IMR-90 (cell line): Measurements from ENCODE around the gene RAPGEF3. TPM values are rescaled to one million over a fixed set of nuclear protein-coding genes. Genes with fewer than 3 reads are reported as not detected.

Experiments
- ATAC-seq: fragments of 200-7000 bp; cut with Tn5 transposase; 2 replicates; pipeline ENCODE4 v1.9.1; 2020; ENCODE audit warnings: low read depth, mild to moderate bottlenecking, moderate library complexity
- BruUV-seq: library from RNA; stranded (reverse); fragments of 400-500 nt; replicated peaks from 2 replicates; lab custom pipeline; 2021; lab: Mats Ljungman, UMichigan
- CTCF ChIA-PET: fragments of 300-600 bp; formaldehyde crosslinking; extraction: SDS; loops from one replicate; lab custom pipeline; 2021; ENCODE audit warnings: antibody characterized with exemption; lab: Yijun Ruan, JAX
- POLR2A ChIA-PET: fragments of 300-600 bp; sonication (Branson Sonifier 250); formaldehyde crosslinking; loops from one replicate; lab custom pipeline; 2022; ENCODE audit warnings: antibody characterized with exemption; ENCODE audit not compliant: unreplicated experiment; lab: Charles Lee
- DNase-seq: peaks from one replicate; pipeline ENCODE4 v3.0.0; 2013
- H2AFZ ChIP-seq: replicated peaks from 2 replicates; pipeline ENCODE3; 2013; ENCODE audit warnings: low read length, mild to moderate bottlenecking; ENCODE audit not compliant: poor library complexity
- H2AK5ac ChIP-seq: 2 replicates; pipeline ENCODE4 v1.6.1; 2013; ENCODE audit warnings: low read depth, low read length, inconsistent platforms
- H2AK9ac ChIP-seq: replicated peaks from 2 replicates; pipeline ENCODE3; 2013; ENCODE audit warnings: mild to moderate bottlenecking, low read depth, low read length, moderate library complexity; ENCODE audit not compliant: poor library complexity
- H2BK120ac ChIP-seq: 2 replicates; pipeline ENCODE4 v1.6.1; 2013; ENCODE audit warnings: low read depth, low read length, inconsistent platforms
- H2BK15ac ChIP-seq: 3 replicates; pipeline ENCODE4 v1.6.1; 2013; ENCODE audit warnings: low read depth, low read length, inconsistent platforms
- H2BK20ac ChIP-seq: 2 replicates; pipeline ENCODE4 v1.6.1; 2013; ENCODE audit warnings: low read depth, mild to moderate bottlenecking, inconsistent platforms, low read length, moderate library complexity
- H2BK5ac ChIP-seq: 2 replicates; pipeline ENCODE4 v1.6.1; 2013; ENCODE audit warnings: mild to moderate bottlenecking, low read depth, low read length, inconsistent platforms; ENCODE audit not compliant: poor library complexity, severe bottlenecking
- H3K14ac ChIP-seq: replicated peaks from 2 replicates; pipeline ENCODE4 v1.6.1; 2013; ENCODE audit warnings: low read depth, low read length, inconsistent platforms
- H3K18ac ChIP-seq: 2 replicates; pipeline ENCODE4 v1.6.1; 2013; ENCODE audit warnings: low read depth, low read length, control low read depth
- H3K23ac ChIP-seq: 2 replicates; pipeline ENCODE4 v1.6.1; 2013; ENCODE audit warnings: low read depth, low read length, inconsistent platforms
- H3K27ac ChIP-seq: 2 replicates; pipeline ENCODE4 v1.5.1; 2013; ENCODE audit warnings: mild to moderate bottlenecking, control low read depth, low read length; ENCODE audit not compliant: insufficient read depth
- H3K27me3 ChIP-seq: 2 replicates; pipeline ENCODE4 v1.6.1; 2013; ENCODE audit warnings: low read length; ENCODE audit not compliant: control insufficient read depth, insufficient read depth
- H3K36me3 ChIP-seq: 2 replicates; pipeline ENCODE4 v1.6.1; 2013; ENCODE audit warnings: low read length, mixed read lengths; ENCODE audit not compliant: control insufficient read depth, insufficient read depth
- H3K4ac ChIP-seq: 2 replicates; pipeline ENCODE4 v1.6.1; 2013; ENCODE audit warnings: low read depth, low read length, inconsistent platforms
- H3K4me1 ChIP-seq: 2 replicates; pipeline ENCODE4 v1.6.1; 2013; ENCODE audit warnings: low read length, mixed read lengths; ENCODE audit not compliant: control insufficient read depth, insufficient read depth
- H3K4me2 ChIP-seq: 2 replicates; pipeline ENCODE4 v1.6.1; 2013; ENCODE audit warnings: low read depth, mild to moderate bottlenecking, control low read depth, low read length, moderate library complexity
- H3K4me3 ChIP-seq: 2 replicates; pipeline ENCODE4 v1.5.1; 2013; ENCODE audit warnings: low read depth, mild to moderate bottlenecking, control low read depth, low read length, moderate library complexity; ENCODE audit not compliant: insufficient read depth
- H3K56ac ChIP-seq: 2 replicates; pipeline ENCODE4 v1.6.1; 2013; ENCODE audit warnings: low read length, inconsistent platforms; ENCODE audit not compliant: insufficient read depth; ENCODE audit errors: extremely low read depth
- H3K79me1 ChIP-seq, 2 experiments: 2 replicates each; pipeline ENCODE4 v1.6.1; 2013; ENCODE audit warnings: low read length in 2 of 2, inconsistent platforms in 1 of 2, low read depth in 1 of 2
- H3K9ac ChIP-seq: 2 replicates; pipeline ENCODE4 v1.6.1; 2013; ENCODE audit warnings: low read depth, low read length, control low read depth
- H3K9me1 ChIP-seq: 2 replicates; pipeline ENCODE4 v1.6.1; 2013; ENCODE audit warnings: low read length, inconsistent platforms; ENCODE audit not compliant: insufficient read depth
- H3K9me3 ChIP-seq: 2 replicates; pipeline ENCODE4 v1.6.1; 2013; ENCODE audit warnings: low read length; ENCODE audit not compliant: control insufficient read depth, insufficient read depth
- H4K20me1 ChIP-seq: 2 replicates; pipeline ENCODE4 v1.6.1; 2013; ENCODE audit warnings: low read length, inconsistent platforms; ENCODE audit not compliant: insufficient read depth
- H4K5ac ChIP-seq: 2 replicates; pipeline ENCODE4 v1.6.1; 2013; ENCODE audit warnings: mild to moderate bottlenecking, low read depth, low read length, control low read depth
- H4K8ac ChIP-seq, 2 experiments: 2 replicates each; pipeline ENCODE4 v1.6.1; 2013; ENCODE audit warnings: low read depth in 2 of 2, low read length in 2 of 2, control low read depth in 1 of 2, inconsistent platforms in 1 of 2
- H4K91ac ChIP-seq: 2 replicates; pipeline ENCODE4 v1.6.1; 2013; ENCODE audit warnings: low read depth, low read length, inconsistent platforms; ENCODE audit not compliant: insufficient read depth
- BHLHE40 ChIP-seq: fragments of 150-350 bp; IDR thresholded peaks from 2 replicates; pipeline ENCODE4 v1.6.1; 2016; ENCODE audit warnings: mild to moderate bottlenecking, low read depth, low read length
- CEBPB ChIP-seq: IDR thresholded peaks from 2 replicates; pipeline ENCODE4 v1.6.1; 2012; ENCODE audit warnings: low read depth, low read length, improper control_type of control experiment
- CHD1 ChIP-seq: IDR thresholded peaks from 2 replicates; pipeline ENCODE4 v1.6.1; 2012; ENCODE audit warnings: low read depth, low read length, improper control_type of control experiment
- FOS ChIP-seq: fragments of 150-350 bp; IDR thresholded peaks from 2 replicates; pipeline ENCODE4 v1.6.1; 2016; ENCODE audit warnings: low read depth, low read length
- MAFK ChIP-seq: IDR thresholded peaks from 2 replicates; pipeline ENCODE4 v1.6.1; 2012; ENCODE audit warnings: low read depth, low read length, improper control_type of control experiment
- MAZ ChIP-seq: IDR thresholded peaks from 2 replicates; pipeline ENCODE4 v1.6.1; 2012; ENCODE audit warnings: low read depth, mild to moderate bottlenecking, low read length, improper control_type of control experiment, moderate library complexity, borderline replicate concordance
- MXI1 ChIP-seq: IDR thresholded peaks from 2 replicates; pipeline ENCODE4 v1.6.1; 2012; ENCODE audit warnings: low read depth, mild to moderate bottlenecking, low read length, moderate library complexity, borderline replicate concordance
- NFE2L2 ChIP-seq: fragments of 150-350 bp; IDR thresholded peaks from 2 replicates; pipeline ENCODE4 v1.6.1; 2016; ENCODE audit warnings: low read depth, mild to moderate bottlenecking, low read length
- POLR2A ChIP-seq: IDR thresholded peaks from 2 replicates; pipeline ENCODE4 v1.6.1; 2012; ENCODE audit warnings: mild to moderate bottlenecking, low read depth, low read length
- RAD21 ChIP-seq: IDR thresholded peaks from 2 replicates; pipeline ENCODE4 v1.6.1; 2012; ENCODE audit warnings: low read length, improper control_type of control experiment
- RCOR1 ChIP-seq: IDR thresholded peaks from 2 replicates; pipeline ENCODE4 v1.6.1; 2012; ENCODE audit warnings: mild to moderate bottlenecking, low read length, improper control_type of control experiment; ENCODE audit not compliant: insufficient replicate concordance
- RFX5 ChIP-seq: IDR thresholded peaks from 2 replicates; pipeline ENCODE4 v1.8.0; 2012; ENCODE audit warnings: low read depth, mild to moderate bottlenecking, low read length, moderate library complexity
- SMC3 ChIP-seq: fragments of 150-350 bp; IDR thresholded peaks from 2 replicates; pipeline ENCODE4 v1.6.1; 2016; ENCODE audit warnings: low read depth, mild to moderate bottlenecking, antibody characterized with exemption, low read length, moderate library complexity
- WGBS, 2 experiments: methylation state at CpG; one replicate each; pipeline versions ENCODE4 v1.1.5 to v1.1.7; 2013; ENCODE audit warnings: missing lambda C conversion rate in 2 of 2; ENCODE audit not compliant: insufficient read length in 1 of 2; ENCODE audit errors: extremely low coverage in 2 of 2; 5-methylcytosine and 5-hydroxymethylcytosine counted together
- dilution Hi-C: fragments of 300-500 bp; cut with HindIII; formaldehyde crosslinking; loops from one replicate; pipeline ENCODE4 v1.14.3; 2018; ENCODE audit warnings: low sequenced_read_pairs; ENCODE audit not compliant: unreplicated experiment
- in situ Hi-C: fragments of 300-500 bp; cut with MboI; formaldehyde crosslinking; loops from 3 replicates; pipeline ENCODE4 v1.14.3; 2019; ENCODE audit warnings: low sequenced_read_pairs, inconsistent platforms, mixed read lengths
- intact Hi-C: fragments of 100-400 bp; cut with micrococcal nuclease; formaldehyde crosslinking; loops from 2 replicates; pipeline ENCODE4 v1.10.0; 2022
- polyA plus RNA-seq, 3 experiments: library from polyadenylated mRNA; depleted of rRNA; stranded (reverse); fragments of >200 nt; gene quantifications; 2 replicates each; pipeline ENCODE4 v1.2.3, GENCODE V29; 2012; ENCODE audit warnings: low replicate concordance in 1 of 3
- total RNA-seq: library from RNA; depleted of rRNA; stranded (reverse); fragments of >200 nt; gene quantifications from 2 replicates; pipeline ENCODE4 v1.2.3, GENCODE V29; 2012
- TF ChIP-seq, protein P1 (sequence below): fragments of 150-350 bp; IDR thresholded peaks from 2 replicates; pipeline ENCODE4 v1.6.1; 2016; ENCODE audit warnings: low read depth, mild to moderate bottlenecking, low read length, moderate library complexity, borderline replicate concordance
- TF ChIP-seq, protein P2 (sequence below): conservative IDR thresholded peaks from 2 replicates; pipeline ENCODE4 v1.5.1; 2012; ENCODE audit warnings: mild to moderate bottlenecking, low read depth, low read length, improper control_type of control experiment
- TF ChIP-seq, protein P3 (sequence below): fragments of 150-350 bp; IDR thresholded peaks from 2 replicates; pipeline ENCODE4 v1.6.1; 2017; ENCODE audit warnings: mild to moderate bottlenecking, antibody characterized with exemption, low read length, low read depth

RAPGEF3 gene
- total and polyA plus RNA-seq, 2 of the 4 experiments (the other 2 are of a cell fraction) = 1.3 to 2.0 TPM

DNA sequence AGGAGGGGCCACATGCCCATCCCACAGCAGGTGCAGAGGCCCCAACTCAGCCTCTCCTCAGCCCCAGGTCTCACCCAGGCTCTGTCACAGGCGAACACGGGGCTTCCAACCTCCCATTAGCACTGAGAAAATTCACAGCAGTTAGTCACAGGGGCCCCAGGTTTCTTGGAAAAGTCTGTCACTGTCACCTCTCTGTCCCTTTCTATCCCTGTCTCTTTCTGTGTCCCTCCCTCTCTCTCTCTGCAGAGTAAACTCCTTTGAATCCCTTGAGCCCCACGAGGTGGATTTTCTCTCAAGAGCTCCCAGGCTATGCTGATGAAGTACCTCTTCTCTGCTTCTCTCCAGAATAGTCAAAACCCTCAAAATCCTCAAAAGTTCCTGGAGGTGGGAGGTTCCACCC is 19.4 kb downstream of the RAPGEF3 start:
- DNase-seq (no peak), ATAC-seq (no peak)
- Histone ChIP-seq H3K9me3 (no peaks in the 10 kb centered on the region), H4K5ac (no peak overlapping the region), H3K79me1 (no peaks in the 10 kb centered on the region), H3K4ac (no peak overlapping the region), H3K4me1 (peaks cover 18% of the 10 kb centered on the region), H4K20me1 (no peaks in the 10 kb centered on the region), H4K91ac (no peak overlapping the region), H3K23ac (no peak overlapping the region), H3K9me1 (0 out of 2 replicates have a peak, but pooled peaks cover 5% of the 10 kb centered on the region), H2BK5ac (no peak overlapping the region), H3K27ac (no peak overlapping the region), H2BK20ac (no peak overlapping the region), H3K27me3 (peaks cover 8% of the 10 kb centered on the region), H3K4me2 (no peak overlapping the region), H3K14ac (no peak overlapping the region), H3K56ac (no peak overlapping the region), H2BK15ac (no peak overlapping the region), H3K4me3 (no peak overlapping the region), H4K8ac (no peak overlapping the region), H2BK120ac (no peak overlapping the region), H3K9ac (no peak overlapping the region), H2AK9ac (no peak overlapping the region), H3K18ac (no peak overlapping the region), H2AFZ (no peak overlapping the region), H2AK5ac (no peak overlapping the region), H3K36me3 (no peaks in the 10 kb centered on the region)
- BruUV-seq = no TSS peak
- intact Hi-C loops (no loop called here), in situ Hi-C loops (no loop called here), dilution Hi-C loops (no loop called here)
- ChIA-PET CTCF (no interaction called here), POLR2A (no interaction called here)
- TF ChIP-seq POLR2A (no peak), NFE2L2 (no peak), MAFK (no peak), CHD1 (no peak), SMC3 (no peak), CEBPB (no peak), RFX5 (no peak), MAZ (no peak), BHLHE40 (no peak), RAD21 (no peak), MXI1 (no peak), FOS (no peak), RCOR1 (no peak)
- TF ChIP-seq, protein P1, sequence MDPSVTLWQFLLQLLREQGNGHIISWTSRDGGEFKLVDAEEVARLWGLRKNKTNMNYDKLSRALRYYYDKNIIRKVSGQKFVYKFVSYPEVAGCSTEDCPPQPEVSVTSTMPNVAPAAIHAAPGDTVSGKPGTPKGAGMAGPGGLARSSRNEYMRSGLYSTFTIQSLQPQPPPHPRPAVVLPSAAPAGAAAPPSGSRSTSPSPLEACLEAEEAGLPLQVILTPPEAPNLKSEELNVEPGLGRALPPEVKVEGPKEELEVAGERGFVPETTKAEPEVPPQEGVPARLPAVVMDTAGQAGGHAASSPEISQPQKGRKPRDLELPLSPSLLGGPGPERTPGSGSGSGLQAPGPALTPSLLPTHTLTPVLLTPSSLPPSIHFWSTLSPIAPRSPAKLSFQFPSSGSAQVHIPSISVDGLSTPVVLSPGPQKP = no peak
- TF ChIP-seq, protein P2, sequence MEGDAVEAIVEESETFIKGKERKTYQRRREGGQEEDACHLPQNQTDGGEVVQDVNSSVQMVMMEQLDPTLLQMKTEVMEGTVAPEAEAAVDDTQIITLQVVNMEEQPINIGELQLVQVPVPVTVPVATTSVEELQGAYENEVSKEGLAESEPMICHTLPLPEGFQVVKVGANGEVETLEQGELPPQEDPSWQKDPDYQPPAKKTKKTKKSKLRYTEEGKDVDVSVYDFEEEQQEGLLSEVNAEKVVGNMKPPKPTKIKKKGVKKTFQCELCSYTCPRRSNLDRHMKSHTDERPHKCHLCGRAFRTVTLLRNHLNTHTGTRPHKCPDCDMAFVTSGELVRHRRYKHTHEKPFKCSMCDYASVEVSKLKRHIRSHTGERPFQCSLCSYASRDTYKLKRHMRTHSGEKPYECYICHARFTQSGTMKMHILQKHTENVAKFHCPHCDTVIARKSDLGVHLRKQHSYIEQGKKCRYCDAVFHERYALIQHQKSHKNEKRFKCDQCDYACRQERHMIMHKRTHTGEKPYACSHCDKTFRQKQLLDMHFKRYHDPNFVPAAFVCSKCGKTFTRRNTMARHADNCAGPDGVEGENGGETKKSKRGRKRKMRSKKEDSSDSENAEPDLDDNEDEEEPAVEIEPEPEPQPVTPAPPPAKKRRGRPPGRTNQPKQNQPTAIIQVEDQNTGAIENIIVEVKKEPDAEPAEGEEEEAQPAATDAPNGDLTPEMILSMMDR = no peak
- TF ChIP-seq, protein P3, sequence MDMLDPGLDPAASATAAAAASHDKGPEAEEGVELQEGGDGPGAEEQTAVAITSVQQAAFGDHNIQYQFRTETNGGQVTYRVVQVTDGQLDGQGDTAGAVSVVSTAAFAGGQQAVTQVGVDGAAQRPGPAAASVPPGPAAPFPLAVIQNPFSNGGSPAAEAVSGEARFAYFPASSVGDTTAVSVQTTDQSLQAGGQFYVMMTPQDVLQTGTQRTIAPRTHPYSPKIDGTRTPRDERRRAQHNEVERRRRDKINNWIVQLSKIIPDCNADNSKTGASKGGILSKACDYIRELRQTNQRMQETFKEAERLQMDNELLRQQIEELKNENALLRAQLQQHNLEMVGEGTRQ = no peak
- 74% methylated on average over 3 of the region's 3 CpGs; no CpG with 5 or more reads in 1 of the 2 experiments for WGBS, 2 experiments
